Neural cell (in vitro differentiated cells): ENCODE data around the gene CCDC148. TPM values are rescaled to one million over a fixed set of nuclear protein-coding genes. Genes with fewer than 3 reads are reported as not detected.

ENCODE experiments used
- H2AFZ ChIP-seq: fragments of 200-600, 300-800 bp; sonication (generic), shearing (Covaris generic); 2 replicates; pipeline ENCODE4 v1.6.0; 2014; ENCODE audit warnings: low read depth, mild to moderate bottlenecking, antibody characterized with exemption, low read length, moderate library complexity
- H3F3A ChIP-seq: fragments of 200-600 bp; shearing (Covaris generic); 2 replicates; pipeline ENCODE4 v1.6.1; 2016; ENCODE audit warnings: mild to moderate bottlenecking, moderate library complexity, mixed read lengths, antibody characterized with exemption, low read length; ENCODE audit not compliant: insufficient read depth, poor library complexity, severe bottlenecking
- H3K27ac ChIP-seq: fragments of 200-600, 300-800 bp; sonication (generic), shearing (Covaris generic); 2 replicates; pipeline ENCODE4 v1.5.1; 2014; ENCODE audit warnings: mild to moderate bottlenecking, low read length, moderate library complexity
- H3K27me3 ChIP-seq: fragments of 300-800, 200-600 bp; sonication (generic), shearing (Covaris generic); 2 replicates; pipeline ENCODE4 v1.6.0; 2014; ENCODE audit warnings: mild to moderate bottlenecking, low read depth, low read length, moderate library complexity; ENCODE audit not compliant: insufficient read depth
- H3K36me3 ChIP-seq: fragments of 300-800, 200-600 bp; sonication (generic), shearing (Covaris generic); 2 replicates; pipeline ENCODE4 v1.5.1; 2014; ENCODE audit warnings: mild to moderate bottlenecking, antibody characterized with exemption, low read length, moderate library complexity; ENCODE audit not compliant: insufficient read depth
- H3K4me2 ChIP-seq: fragments of 300-800, 200-600 bp; sonication (generic), shearing (Covaris generic); 2 replicates; pipeline ENCODE4 v1.6.0; 2014; ENCODE audit warnings: mild to moderate bottlenecking, low read length
- H3K4me3 ChIP-seq: fragments of 300-800, 200-600 bp; sonication (generic), shearing (Covaris generic); 2 replicates; pipeline ENCODE4 v1.5.1; 2014; ENCODE audit warnings: mild to moderate bottlenecking, low read length, moderate library complexity
- H3K79me2 ChIP-seq: fragments of 200-600 bp; shearing (Covaris generic); replicated peaks from 2 replicates; pipeline ENCODE4 v1.6.0; 2014; ENCODE audit warnings: mild to moderate bottlenecking, low read length, moderate library complexity; ENCODE audit not compliant: insufficient read depth
- H3K9ac ChIP-seq: fragments of 300-800, 200-600 bp; sonication (generic), shearing (Covaris generic); 2 replicates; pipeline ENCODE4 v1.6.1; 2016; ENCODE audit warnings: mild to moderate bottlenecking, low read length, mixed read lengths
- H3K9me2 ChIP-seq: fragments of 200-600 bp; shearing (Covaris generic); 2 replicates; pipeline ENCODE4 v1.6.1; 2016; ENCODE audit warnings: mild to moderate bottlenecking, low read length, mixed read lengths; ENCODE audit not compliant: insufficient read depth
- H3K9me3 ChIP-seq: fragments of 200-600, 300-800 bp; sonication (generic), shearing (Covaris generic); 2 replicates; pipeline ENCODE4 v1.6.1; 2016; ENCODE audit warnings: mild to moderate bottlenecking, mixed run types, low read length, moderate library complexity, mixed read lengths
- H4K20me1 ChIP-seq: fragments of 200-600 bp; shearing (Covaris generic); 2 replicates; pipeline ENCODE4 v1.6.1; 2016; ENCODE audit warnings: mild to moderate bottlenecking, mixed run types; ENCODE audit not compliant: insufficient read depth
- CTCF ChIP-seq: fragments of 450-650 bp; IDR thresholded peaks from 2 replicates; pipeline ENCODE4 v1.5.1; 2014; ENCODE audit warnings: antibody characterized with exemption, mild to moderate bottlenecking, moderate library complexity; ENCODE audit not compliant: poor library complexity, severe bottlenecking
- EP300 ChIP-seq: fragments of 450-650 bp; conservative IDR thresholded peaks from 2 replicates; pipeline ENCODE4 v1.6.1; 2014; ENCODE audit warnings: antibody characterized with exemption, mild to moderate bottlenecking, moderate library complexity; ENCODE audit not compliant: poor library complexity, severe bottlenecking
- EZH2 ChIP-seq: fragments of 200-600, 300-800 bp; shearing (Covaris generic), sonication (generic); IDR thresholded peaks from 2 replicates; pipeline ENCODE4 v1.6.1; 2014; ENCODE audit warnings: antibody characterized with exemption, low read length, borderline replicate concordance, mild to moderate bottlenecking; ENCODE audit not compliant: insufficient read depth, poor library complexity, severe bottlenecking
- MXI1 ChIP-seq: fragments of 450-650 bp; conservative IDR thresholded peaks from 2 replicates; pipeline ENCODE4 v1.6.1; 2014; ENCODE audit warnings: antibody characterized with exemption, mild to moderate bottlenecking; ENCODE audit not compliant: poor library complexity, severe bottlenecking
- POLR2AphosphoS5 ChIP-seq: IDR thresholded peaks from 2 replicates; pipeline ENCODE4 v1.6.1; 2012
- RAD21 ChIP-seq: fragments of 450-650 bp; conservative IDR thresholded peaks from 2 replicates; pipeline ENCODE4 v1.6.1; 2014; ENCODE audit warnings: antibody characterized with exemption, mild to moderate bottlenecking, moderate library complexity
- SMC3 ChIP-seq: fragments of 450-650 bp; conservative IDR thresholded peaks from 2 replicates; pipeline ENCODE4 v1.6.1; 2014; ENCODE audit warnings: antibody characterized with exemption, mild to moderate bottlenecking, moderate library complexity; ENCODE audit not compliant: poor library complexity
- TAF1 ChIP-seq: IDR thresholded peaks from 2 replicates; pipeline ENCODE4 v1.6.1; 2012; ENCODE audit warnings: low read depth
- polyA plus RNA-seq: library from polyadenylated mRNA; depleted of rRNA; stranded (reverse); fragments of >200 nt; gene quantifications from 2 replicates; pipeline ENCODE4 v1.2.3, GENCODE V29; 2014
- TF ChIP-seq, protein P1 (sequence below): IDR thresholded peaks from 2 replicates; pipeline ENCODE4 v1.6.1; 2012; ENCODE audit warnings: borderline replicate concordance

Gene CCDC148
- polyA plus RNA-seq, 1 donor from 2014 or later: 1.8 TPM

DNA sequence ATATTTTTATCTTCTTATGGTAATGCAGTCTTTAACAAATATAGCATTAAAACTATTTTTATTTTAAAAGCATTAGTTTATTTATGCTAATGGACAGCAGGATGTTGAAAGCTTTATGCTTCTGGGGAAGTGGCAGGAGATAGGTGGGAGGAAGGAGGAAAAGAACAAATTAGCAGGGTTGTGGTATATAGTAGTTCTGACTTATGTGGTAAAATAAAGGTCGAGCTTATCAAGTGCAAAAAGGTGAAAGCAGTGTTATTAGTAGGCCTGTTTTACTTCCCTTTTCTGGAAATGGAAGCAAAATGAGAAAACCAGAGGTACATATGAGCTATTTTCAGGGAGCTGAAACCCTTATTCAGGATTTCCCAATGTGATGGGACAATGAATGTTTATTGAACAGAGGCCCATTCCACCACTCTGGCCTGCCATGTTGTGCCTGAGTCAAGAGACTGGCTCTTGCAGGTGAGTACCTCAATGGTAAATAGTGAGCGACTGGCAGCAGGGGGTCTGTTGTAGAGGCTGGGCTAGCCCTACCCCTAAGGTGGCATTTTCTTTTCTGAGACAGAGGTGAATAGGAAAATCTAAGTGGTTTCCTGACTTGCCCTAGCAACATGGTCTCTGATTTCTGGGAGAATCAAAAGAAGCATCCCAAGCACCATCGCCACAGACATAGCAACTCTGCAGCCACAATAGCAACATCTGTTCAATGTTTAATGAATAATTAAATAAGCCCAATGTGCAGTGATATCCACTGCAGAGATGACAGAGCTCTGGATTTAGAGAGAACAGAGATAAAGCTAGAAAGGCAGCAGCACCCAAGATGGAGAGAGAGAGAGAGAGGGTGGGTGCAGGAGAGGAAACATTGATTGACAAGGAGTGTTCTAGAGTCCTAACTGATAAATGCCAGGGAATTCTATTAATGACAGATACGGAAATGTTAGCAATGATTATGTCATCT lies 235.2 kb downstream of the CCDC148 start:
- Histone ChIP-seq H3K4me2 (no peak overlapping the region), H4K20me1 (no peaks in the 10 kb centered on the region), H3K9ac (no peak overlapping the region), H3K4me3 (no peak overlapping the region), H3K27me3 (no peaks in the 10 kb centered on the region), H3K36me3 (no peaks in the 10 kb centered on the region), H3K79me2 (no peaks in the 10 kb centered on the region), H3K9me2 (no peaks in the 10 kb centered on the region), H3K9me3 (no peaks in the 10 kb centered on the region), H3K27ac (no peak overlapping the region), H2AFZ (no peak overlapping the region), H3F3A (no peaks in the 10 kb centered on the region)
- TF ChIP-seq CTCF (no peak), MXI1 (no peak), EZH2 (no peak), SMC3 (no peak), RAD21 (no peak)

- no peaks in the 10 kb centered on the region for H4K20me1 ChIP-seq
- H3K9me2 ChIP-seq: no peaks in the 10 kb centered on the region
- no peak overlapping the region for H3K9ac ChIP-seq
- H3K9me3 ChIP-seq: no peaks in the 10 kb centered on the region
- no peaks in the 10 kb centered on the region for H3K27me3 ChIP-seq
- no peak overlapping the region for H3K27ac ChIP-seq
- H3K36me3 ChIP-seq: no peaks in the 10 kb centered on the region
- no peak overlapping the region for H3K4me3 ChIP-seq
- H3F3A ChIP-seq: no peaks in the 10 kb centered on the region
- no peaks in the 10 kb centered on the region for H3K79me2 ChIP-seq
- no peak for TF ChIP-seq MXI1
- TF ChIP-seq RAD21: no peak
- no peak for TF ChIP-seq POLR2AphosphoS5
- TF ChIP-seq EZH2: no peak
- TF ChIP-seq, protein P1, sequence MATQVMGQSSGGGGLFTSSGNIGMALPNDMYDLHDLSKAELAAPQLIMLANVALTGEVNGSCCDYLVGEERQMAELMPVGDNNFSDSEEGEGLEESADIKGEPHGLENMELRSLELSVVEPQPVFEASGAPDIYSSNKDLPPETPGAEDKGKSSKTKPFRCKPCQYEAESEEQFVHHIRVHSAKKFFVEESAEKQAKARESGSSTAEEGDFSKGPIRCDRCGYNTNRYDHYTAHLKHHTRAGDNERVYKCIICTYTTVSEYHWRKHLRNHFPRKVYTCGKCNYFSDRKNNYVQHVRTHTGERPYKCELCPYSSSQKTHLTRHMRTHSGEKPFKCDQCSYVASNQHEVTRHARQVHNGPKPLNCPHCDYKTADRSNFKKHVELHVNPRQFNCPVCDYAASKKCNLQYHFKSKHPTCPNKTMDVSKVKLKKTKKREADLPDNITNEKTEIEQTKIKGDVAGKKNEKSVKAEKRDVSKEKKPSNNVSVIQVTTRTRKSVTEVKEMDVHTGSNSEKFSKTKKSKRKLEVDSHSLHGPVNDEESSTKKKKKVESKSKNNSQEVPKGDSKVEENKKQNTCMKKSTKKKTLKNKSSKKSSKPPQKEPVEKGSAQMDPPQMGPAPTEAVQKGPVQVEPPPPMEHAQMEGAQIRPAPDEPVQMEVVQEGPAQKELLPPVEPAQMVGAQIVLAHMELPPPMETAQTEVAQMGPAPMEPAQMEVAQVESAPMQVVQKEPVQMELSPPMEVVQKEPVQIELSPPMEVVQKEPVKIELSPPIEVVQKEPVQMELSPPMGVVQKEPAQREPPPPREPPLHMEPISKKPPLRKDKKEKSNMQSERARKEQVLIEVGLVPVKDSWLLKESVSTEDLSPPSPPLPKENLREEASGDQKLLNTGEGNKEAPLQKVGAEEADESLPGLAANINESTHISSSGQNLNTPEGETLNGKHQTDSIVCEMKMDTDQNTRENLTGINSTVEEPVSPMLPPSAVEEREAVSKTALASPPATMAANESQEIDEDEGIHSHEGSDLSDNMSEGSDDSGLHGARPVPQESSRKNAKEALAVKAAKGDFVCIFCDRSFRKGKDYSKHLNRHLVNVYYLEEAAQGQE: no peak
- TF ChIP-seq EP300: no peak
- no peak for TF ChIP-seq CTCF
- no peak for TF ChIP-seq TAF1
- no peak for TF ChIP-seq SMC3
- H2AFZ ChIP-seq: no peak overlapping the region
- no peak overlapping the region for H3K4me2 ChIP-seq
Observed at GRCh38 chr2:158217593-158217992, 239.0 kb downstream of the CCDC148 start.
